Osteocyte (in vitro differentiated cells): ENCODE results near the gene GINM1. TPM values are rescaled to one million over a fixed set of nuclear protein-coding genes. Genes with fewer than 3 reads are reported as not detected.

ENCODE experiments used
- DNase-seq: peaks from one replicate; pipeline ENCODE4 v3.0.0; 2021; ENCODE audit warnings: mixed read lengths; ENCODE audit not compliant: unreplicated experiment; ENCODE audit errors: extremely low spot score
- H3K27ac Mint-ChIP-seq: one replicate; pipeline ENCODE4 v1.8.0; 2021; ENCODE audit warnings: mild to moderate bottlenecking, mixed read lengths; ENCODE audit not compliant: unreplicated experiment
- H3K27me3 Mint-ChIP-seq: one replicate; pipeline ENCODE4 v1.8.0; 2021; ENCODE audit warnings: mixed read lengths; ENCODE audit not compliant: unreplicated experiment
- H3K36me3 Mint-ChIP-seq: one replicate; pipeline ENCODE4 v1.8.0; 2021; ENCODE audit warnings: mixed read lengths; ENCODE audit not compliant: unreplicated experiment
- H3K4me1 Mint-ChIP-seq: one replicate; pipeline ENCODE4 v1.8.0; 2021; ENCODE audit warnings: mixed read lengths; ENCODE audit not compliant: unreplicated experiment
- H3K4me3 Mint-ChIP-seq: one replicate; pipeline ENCODE4 v1.8.0; 2021; ENCODE audit warnings: mild to moderate bottlenecking, moderate library complexity, mixed read lengths; ENCODE audit not compliant: unreplicated experiment
- H3K9me3 Mint-ChIP-seq: one replicate; pipeline ENCODE4 v1.8.0; 2021; ENCODE audit warnings: mixed read lengths; ENCODE audit not compliant: unreplicated experiment
- CTCF ChIP-seq: fragments of 200-600 bp; sonication (generic); IDR thresholded peaks from 2 replicates; pipeline ENCODE4 v1.5.0; 2021; ENCODE audit warnings: antibody characterized with exemption, mild to moderate bottlenecking, moderate library complexity
- total RNA-seq: library from RNA; stranded (reverse); gene quantifications from 2 replicates; pipeline ENCODE4 v1.2.1, GENCODE V29; 2021

Gene GINM1
- total RNA-seq, 1 donor from 2014 or later, result 66.2 TPM

GRCh38 chr6:149615805-149616204 lies 49.6 kb downstream of the GINM1 start:
- Mint-ChIP-seq H3K4me3 (no peak overlapping the region), H3K4me1 (no peaks in the 10 kb centered on the region), H3K36me3 (peaks cover 25% of the 10 kb centered on the region), H3K27ac (no peak overlapping the region), H3K27me3 (no peaks in the 10 kb centered on the region), H3K9me3 (peaks cover 4% of the 10 kb centered on the region)
- TF ChIP-seq CTCF, result no peak
- no peak for DNase-seq

GRCh38 chr6:149627672-149628071 lies 61.5 kb downstream of the GINM1 start:
- H3K9me3 Mint-ChIP-seq, result no peaks in the 10 kb centered on the region
- no peak for TF ChIP-seq CTCF
- H3K4me3 Mint-ChIP-seq, result no peak overlapping the region
- H3K27ac Mint-ChIP-seq, result no peak overlapping the region
- H3K36me3 Mint-ChIP-seq, result peaks cover 26% of the 10 kb centered on the region
- no peaks in the 10 kb centered on the region for H3K4me1 Mint-ChIP-seq
- DNase-seq, result no peak
- H3K27me3 Mint-ChIP-seq, result no peaks in the 10 kb centered on the region

- H3K4me1 Mint-ChIP-seq, result no peaks in the 10 kb centered on the region
- no peaks in the 10 kb centered on the region for H3K27me3 Mint-ChIP-seq
- no peak overlapping the region for H3K27ac Mint-ChIP-seq
- peaks cover 21% of the 10 kb centered on the region for H3K36me3 Mint-ChIP-seq
- no peak overlapping the region for H3K4me3 Mint-ChIP-seq
- DNase-seq, result no peak
- TF ChIP-seq CTCF, result no peak
- no peaks in the 10 kb centered on the region for H3K9me3 Mint-ChIP-seq
Measured at GRCh38 chr6:149628875-149629510, 62.8 kb downstream of the GINM1 start.

- H3K36me3 Mint-ChIP-seq, result peaks cover 9% of the 10 kb centered on the region
- no peaks in the 10 kb centered on the region for H3K4me1 Mint-ChIP-seq
Measured at GRCh38 chr6:149634315-149634714, 68.1 kb downstream of the GINM1 start.

GRCh38 chr6:149636124-149636523 lies 69.9 kb downstream of the GINM1 start:
- H3K27me3 Mint-ChIP-seq, result no peaks in the 10 kb centered on the region

More at GRCh38 chr6:149634315-149634714, 68.1 kb downstream of the GINM1 start:
- TF ChIP-seq CTCF, result no peak
- Mint-ChIP-seq H3K27me3 (no peaks in the 10 kb centered on the region), H3K27ac (no peak overlapping the region), H3K9me3 (no peaks in the 10 kb centered on the region), H3K4me3 (no peak overlapping the region)
- no peak for DNase-seq

More at GRCh38 chr6:149636124-149636523, 69.9 kb downstream of the GINM1 start:
- Mint-ChIP-seq H3K27ac (peak overlapping the region; percentile 47), H3K9me3 (no peaks in the 10 kb centered on the region), H3K36me3 (peaks cover 2% of the 10 kb centered on the region), H3K4me3 (no peak overlapping the region), H3K4me1 (no peaks in the 10 kb centered on the region)
- no peak for DNase-seq
- TF ChIP-seq CTCF, result no peak

Other genes with a start within 250 kb of the GINM1 start
- 50.6 and 53.8 TPM in 2 replicates for gene TAB2, start 248.7 kb upstream of the GINM1 start, total RNA-seq
- 1.5 and 2.9 TPM in 2 replicates for gene SUMO4, start 166.1 kb upstream of the GINM1 start, total RNA-seq
- gene ZC3H12D, start 81.4 kb upstream of the GINM1 start, total RNA-seq, result 0.21 TPM in 1 of 2 replicates, not detected in the other
- gene PPIL4, start 20.3 kb upstream of the GINM1 start, total RNA-seq, result 34.3 and 35.7 TPM in 2 replicates
- gene KATNA1, start 82.3 kb downstream of the GINM1 start, total RNA-seq, result 19.2 and 20.0 TPM in 2 replicates
- 33.8 and 33.9 TPM in 2 replicates for gene LATS1, start 151.7 kb downstream of the GINM1 start, total RNA-seq
- 36.8 and 40.0 TPM in 2 replicates for gene NUP43, start 180.2 kb downstream of the GINM1 start, total RNA-seq
- gene PCMT1, start 183.4 kb downstream of the GINM1 start, total RNA-seq, result 75.8 and 76.2 TPM in 2 replicates